Measurements from ENCODE around the gene CNP. TPM values are rescaled to one million over a fixed set of nuclear protein-coding genes. Genes with fewer than 3 reads are reported as not detected.

CNP gene
- total and polyA plus RNA-seq, 2 of the 8 experiments (the other 6 are each of a cell fraction or from before 2014, with no cell fraction given), result 21.9 to 60.6 TPM

- Histone ChIP-seq H3K23me2 (ENCODE audit: low read depth, low read length) (peaks cover 14% of the 10 kb centered on the region), H2AK5ac (ENCODE audit: low read depth, low read length) (peak within 1 kb of the TSS; percentile 84; the same call in 1 of the 2 replicates), H4K20me1 (replicated peaks in 1 of 2; ENCODE audit: control insufficient read depth in 1 of 2, insufficient read depth in 2 of 2, low read length in 2 of 2) (peaks cover 19 to 36% of the 10 kb centered on the region in 2 experiments), H3K4ac (replicated peaks; ENCODE audit: insufficient read length, low read depth, low read length) (peak within 1 kb of the TSS; percentile 94), H4K91ac (replicated peaks; ENCODE audit: insufficient read length, low read length) (peak within 1 kb of the TSS; percentile 99), H3K14ac (ENCODE audit: insufficient read length) (peak within 1 kb of the TSS; percentile 11), H3K79me2 (ENCODE audit: control insufficient read depth in 1 of 2, insufficient read depth in 2 of 2, low read length in 2 of 2) (peaks cover 24 to 51% of the 10 kb centered on the region in 2 experiments), H2BK12ac (ENCODE audit: low read depth, low read length) (peak within 1 kb of the TSS; percentile 91), H3K9me3 (ENCODE audit: insufficient read depth in 2 of 2, low read depth in 1 of 2, low read length in 1 of 2) (no peaks in the 10 kb centered on the region), H4K8ac (ENCODE audit: extremely low read depth, insufficient read depth, low read length) (peak within 1 kb of the TSS; percentile 94), H2BK15ac (ENCODE audit: low read length) (peak within 1 kb of the TSS; percentile 95; the same call in 1 of the 2 replicates), H2BK20ac (ENCODE audit: low read length) (peak within 1 kb of the TSS; percentile 91), H4K5ac (ENCODE audit: insufficient read length, low read depth, low read length) (peak within 1 kb of the TSS; percentile 99), H3K9ac (replicated peaks in 1 of 4; ENCODE audit: extremely low read depth in 1 of 4, low read depth in 3 of 4, low read length in 3 of 4) (peak within 1 kb of the TSS; percentile 79 to 93 (median 92)), H2BK120ac (replicated peaks; ENCODE audit: low read depth, low read length) (peak within 1 kb of the TSS; percentile 58), H2BK5ac (ENCODE audit: low read depth, low read length) (peak within 1 kb of the TSS; percentile 98), H3K27me3 (replicated peaks in 1 of 4; ENCODE audit: control insufficient read depth in 3 of 4, extremely low read depth in 1 of 4, insufficient read depth in 3 of 4, low read length in 3 of 4) (no peaks in the 10 kb centered on the region), H3K36me3 (ENCODE audit: control insufficient read depth in 2 of 4, insufficient read depth in 4 of 4, low read length in 3 of 4) (peaks cover 0 to 2% (median 2%) of the 10 kb centered on the region in 4 experiments; a peak in 4 of 8 replicates), H3K56ac (replicated peaks; ENCODE audit: insufficient read length, low read depth, low read length) (peak within 1 kb of the TSS; percentile 96), H2AFZ (ENCODE audit: low read length) (peak within 1 kb of the TSS; percentile 68), H3K23ac (ENCODE audit: insufficient read length) (no peak within 1 kb of the TSS), H3K27ac (ENCODE audit: low read depth, low read length) (peak within 1 kb of the TSS; percentile 85), H3K18ac (ENCODE audit: extremely low read depth, low read length) (peak within 1 kb of the TSS; percentile 96), H3K4me3 (ENCODE audit: extremely low read depth in 1 of 4, insufficient read depth in 2 of 4, low read depth in 3 of 4, low read length in 4 of 4) (peak within 1 kb of the TSS; percentile 74 to 99 (median 93)), H3K4me1 (replicated peaks in 1 of 4; ENCODE audit: control insufficient read depth in 3 of 4, insufficient read depth in 4 of 4, low read length in 3 of 4) (peaks cover 13 to 31% (median 24%) of the 10 kb centered on the region in 4 experiments), H3K4me2 (ENCODE audit: insufficient read depth in 1 of 2, low read depth in 2 of 2, low read length in 2 of 2) (peak within 1 kb of the TSS; percentile 97 to 98), H3K79me1 (ENCODE audit: low read depth, low read length) (peaks cover 10% of the 10 kb centered on the region)
- 2% methylated on average over 62 of the region's 80 CpGs; no CpG with 5 or more reads in 1 of the 2 experiments for WGBS, 2 experiments (ENCODE audit: extremely low coverage in 1 of 2, insufficient coverage in 1 of 2, insufficient read length in 1 of 2, insufficient replicate concordance in 2 of 2, low coverage in 1 of 2, low lambda C conversion rate in 2 of 2, missing lambda C conversion rate in 1 of 2)
- ChIA-PET CTCF (ENCODE audit: partially characterized antibody) (interaction anchor here (1.0 to 16.0 kb wide), 6 partner anchors 11 to 197 kb away, joined by 3 to 205 read pairs (median 4); partner anchors contain the start of gene CNP), POLR2A (ENCODE audit: partially characterized antibody) (interaction anchor here (0.7 to 8.2 kb wide), 35 partner anchors 9 to 262 kb away, joined by 3 to 67 read pairs (median 4); partner anchors contain the start of genes CNP, DNAJC7, EIF1 and FKBP10)
- DNase-seq (ENCODE audit: low read depth in 1 of 2, low spot score in 2 of 2), result peak; percentile 94 to 98
- FAIRE-seq, result no peak
- TF ChIP-seq, protein P1, sequence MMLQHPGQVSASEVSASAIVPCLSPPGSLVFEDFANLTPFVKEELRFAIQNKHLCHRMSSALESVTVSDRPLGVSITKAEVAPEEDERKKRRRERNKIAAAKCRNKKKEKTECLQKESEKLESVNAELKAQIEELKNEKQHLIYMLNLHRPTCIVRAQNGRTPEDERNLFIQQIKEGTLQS (IDR thresholded peaks at IDR 0.05; ENCODE audit: insufficient read depth, low read depth, low read length), result no peak
- TF ChIP-seq KDM4A (IDR thresholded peaks at IDR 0.05; ENCODE audit: low read depth, low read length, severe bottlenecking) (no peak), KDM1A (IDR thresholded peaks at IDR 0.05; ENCODE audit: borderline replicate concordance, low read length) (no peak), SUZ12 (IDR thresholded peaks at IDR 0.05; ENCODE audit: low read length) (no peak), SP4 (IDR thresholded peaks at IDR 0.05; ENCODE audit: low read length) (peak; percentile 87), SIX5 (IDR thresholded peaks at IDR 0.05; ENCODE audit: low read depth, low read length) (peak; percentile 81), BRCA1 (IDR thresholded peaks at IDR 0.05; ENCODE audit: low read depth, low read length) (no peak), HDAC2 (IDR thresholded peaks at IDR 0.05; ENCODE audit: borderline replicate concordance in 1 of 2, low read depth in 2 of 2, low read length in 2 of 2) (peak in 1 of 2 experiments; percentile 68; a peak in 1 of 4 replicates), TCF12 (IDR thresholded peaks at IDR 0.05; ENCODE audit: low read depth, low read length) (0 out of 2 replicates have a peak, but pooled peaks have one; percentile 3), GABPA (IDR thresholded peaks at IDR 0.05; ENCODE audit: borderline replicate concordance, insufficient read depth, low read length) (no peak)
Measured at GRCh38 chr17:41918314-41919164, 48.1 kb upstream of the CNP start, which contains the start of gene ACLY. TSS of gene ACLY (minus strand) at chr17:41918951. CDS start at chr17:41913873, 5,078 bp downstream.

Measured in H1 (cell line).